Measurements from ENCODE around the gene SLC16A5.
"Not testable (repeated sequence)": the region's sequence is repeated elsewhere in the genome, so short reads cannot be mapped to it uniquely, and the experiment has no call there.

SLC16A5 gene

DNA sequence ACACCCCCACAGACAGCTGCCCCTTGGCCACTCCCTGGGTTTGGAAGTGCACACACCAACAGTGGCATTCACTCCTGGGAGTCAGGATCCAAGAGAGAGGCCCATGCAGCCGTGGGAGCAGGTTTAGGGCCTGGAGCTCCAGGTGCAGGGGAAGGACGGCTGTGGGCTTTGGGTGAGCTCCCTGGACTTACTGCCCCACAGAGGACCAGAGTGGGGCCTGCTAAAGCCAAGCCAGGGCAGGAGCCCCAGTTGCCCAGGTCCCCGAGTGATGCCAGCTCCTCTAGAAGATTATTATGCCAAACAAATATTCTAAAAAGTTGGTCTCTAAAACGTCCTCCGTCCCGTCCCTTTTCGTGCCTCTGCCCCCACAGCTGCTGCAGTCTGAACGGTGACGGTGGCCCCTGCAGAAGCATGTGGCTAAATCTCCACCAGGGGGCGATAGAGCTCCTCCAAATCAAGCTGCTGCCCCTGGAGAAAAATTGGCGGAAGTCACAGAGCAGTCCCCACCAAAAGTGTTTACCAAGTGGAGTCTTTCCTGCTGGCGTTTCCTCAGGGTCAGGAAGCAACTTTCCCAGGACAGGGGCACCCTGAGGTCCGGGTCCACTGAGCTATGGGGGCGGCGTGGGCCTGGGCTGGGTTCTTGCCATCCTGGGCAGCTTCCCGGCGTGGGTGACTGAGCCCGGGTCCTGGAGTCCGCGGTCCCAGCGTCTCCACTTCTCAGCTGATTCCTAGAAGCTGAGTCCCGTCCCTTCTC lies 26.2 kb downstream of the SLC16A5 start:
- DNase-seq = peak; percentile 89 to 92

DNA sequence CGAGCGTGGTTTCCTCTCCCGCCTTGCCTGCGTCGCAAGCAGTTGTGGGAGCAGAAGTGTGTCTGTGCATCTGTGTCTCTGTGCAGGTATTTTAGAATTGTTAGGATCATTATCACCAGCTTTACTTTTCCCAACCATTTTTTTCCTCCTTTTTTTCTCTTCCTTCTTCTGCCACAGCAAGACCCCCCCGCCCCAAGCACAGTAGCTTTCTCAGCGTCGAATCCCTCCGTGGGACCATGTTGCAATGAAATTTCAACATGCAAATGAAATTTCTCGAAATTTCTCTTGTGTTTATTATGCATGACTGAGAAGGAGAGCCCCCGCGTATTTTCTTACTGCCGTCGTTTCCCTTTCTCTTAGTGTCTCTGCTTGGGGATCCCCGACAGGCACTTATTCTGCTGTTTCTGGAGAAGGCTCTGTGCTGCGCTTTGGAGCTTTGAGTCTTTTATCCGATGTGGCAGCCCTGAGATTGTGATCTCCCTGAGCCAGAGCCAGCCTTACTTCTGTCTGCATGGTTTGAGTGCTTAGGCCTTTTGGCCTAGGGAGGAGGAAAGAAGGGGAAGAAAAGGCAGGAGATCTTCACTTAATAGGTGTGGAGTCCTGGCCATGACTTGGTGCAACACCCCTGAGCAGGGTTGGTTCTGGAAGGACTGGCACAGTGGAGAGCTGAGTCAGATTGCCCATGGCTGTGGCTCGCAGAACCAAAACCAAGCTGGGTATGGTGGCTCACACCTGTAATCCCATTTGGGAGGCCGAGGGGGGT lies 27.0 kb downstream of the SLC16A5 start:
- no peak for DNase-seq

DNA sequence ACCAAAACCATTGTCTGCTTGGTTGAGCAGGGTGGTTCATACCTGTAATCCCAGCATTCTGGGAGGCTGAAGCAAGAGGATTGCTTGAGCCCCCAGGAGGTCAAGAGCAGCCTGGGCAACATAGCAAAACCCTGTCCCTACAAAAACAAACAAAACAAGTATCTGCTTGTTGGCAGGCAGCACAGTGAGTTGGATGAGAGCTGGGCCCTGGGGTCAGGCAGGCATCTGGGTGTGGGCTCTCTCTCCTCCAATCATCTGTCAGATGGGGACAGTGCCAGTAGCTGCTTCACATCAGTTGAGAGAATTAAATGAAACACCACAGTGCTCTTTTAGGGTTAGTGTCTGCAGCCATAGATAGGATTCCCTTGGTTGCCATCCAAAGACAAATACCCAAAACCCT lies 27.8 kb downstream of the SLC16A5 start:
- DNase-seq = no peak

DNA sequence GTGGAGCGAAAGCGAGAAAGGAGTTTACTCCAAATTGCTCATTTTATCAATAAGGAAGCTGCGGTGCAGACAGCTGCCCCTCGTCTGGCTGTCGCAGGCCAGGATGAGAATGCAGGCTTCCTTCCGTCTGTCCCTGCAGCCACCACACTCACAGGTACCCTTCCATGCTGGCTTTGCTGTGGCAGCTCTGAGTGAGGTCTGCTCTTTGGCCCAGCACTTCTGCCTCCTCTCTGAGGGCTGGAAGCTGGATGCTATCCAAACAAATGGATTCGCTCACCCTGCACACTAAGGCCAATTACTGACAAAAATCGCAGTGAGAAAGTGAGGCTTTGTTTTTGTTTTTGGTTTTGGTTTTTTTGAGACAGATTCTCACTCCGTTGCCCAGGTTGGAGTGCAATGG lies 29.0 kb downstream of the SLC16A5 start:
- no peak for DNase-seq

DNA sequence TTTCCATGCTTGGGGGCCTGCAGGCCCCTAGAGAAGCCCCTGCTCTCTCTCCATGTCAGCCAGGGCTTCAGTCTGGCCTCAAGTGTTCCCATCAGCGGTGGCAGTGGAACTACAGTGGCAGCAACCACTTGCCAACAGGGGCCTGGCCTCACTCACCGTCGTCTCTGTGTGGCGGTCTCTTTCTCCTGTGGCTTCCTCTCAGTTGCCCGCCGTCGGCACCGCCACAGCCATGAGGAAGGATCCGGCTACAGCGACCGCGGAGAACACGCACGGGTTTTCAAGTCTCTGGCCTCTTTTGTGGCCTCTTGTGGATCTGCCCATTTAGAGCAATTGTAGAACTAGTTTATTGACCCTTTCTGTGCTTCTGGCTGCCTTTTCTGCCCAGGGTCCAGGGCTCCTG lies 30.6 kb downstream of the SLC16A5 start:
- DNase-seq = no peak

DNA sequence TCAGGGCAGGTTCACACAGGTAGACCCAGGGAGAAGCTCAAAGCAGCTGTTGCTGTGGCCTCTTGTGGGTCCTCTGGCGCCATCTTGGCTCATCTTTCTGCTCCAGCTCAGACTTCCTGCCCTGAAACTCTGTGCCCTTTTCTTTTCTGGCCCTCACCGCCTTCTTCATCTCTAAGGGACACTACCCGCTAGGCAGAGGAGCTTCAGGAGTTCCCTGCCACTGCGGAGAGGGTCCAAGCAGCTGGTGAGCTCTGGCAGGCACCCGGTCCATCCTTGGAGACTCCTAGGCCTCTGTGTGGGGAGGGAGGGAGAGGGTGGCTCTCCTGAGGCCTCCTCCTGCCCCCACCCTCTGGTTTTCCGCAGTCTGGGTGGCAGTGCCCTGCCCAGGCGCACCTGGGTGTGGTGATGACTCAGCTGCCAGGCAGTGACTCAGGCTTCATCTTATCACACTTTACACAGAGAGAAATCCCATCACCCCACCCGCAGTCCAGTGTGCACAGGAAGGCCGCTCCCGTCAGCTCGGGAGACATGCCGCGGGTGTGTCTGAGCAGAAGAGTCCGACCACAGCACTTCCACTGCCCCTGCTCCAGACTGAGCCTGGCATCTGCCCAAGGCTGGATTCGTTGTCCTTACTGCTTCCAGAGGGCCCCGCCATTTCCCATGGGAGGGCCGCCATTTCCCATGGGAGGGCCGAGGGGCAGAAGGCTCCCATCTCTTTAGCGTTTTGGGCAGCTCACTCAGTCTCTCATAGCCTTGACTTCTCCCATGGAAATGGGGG lies 36.5 kb downstream of the SLC16A5 start:
- peak; percentile 68 to 69 for DNase-seq

DNA sequence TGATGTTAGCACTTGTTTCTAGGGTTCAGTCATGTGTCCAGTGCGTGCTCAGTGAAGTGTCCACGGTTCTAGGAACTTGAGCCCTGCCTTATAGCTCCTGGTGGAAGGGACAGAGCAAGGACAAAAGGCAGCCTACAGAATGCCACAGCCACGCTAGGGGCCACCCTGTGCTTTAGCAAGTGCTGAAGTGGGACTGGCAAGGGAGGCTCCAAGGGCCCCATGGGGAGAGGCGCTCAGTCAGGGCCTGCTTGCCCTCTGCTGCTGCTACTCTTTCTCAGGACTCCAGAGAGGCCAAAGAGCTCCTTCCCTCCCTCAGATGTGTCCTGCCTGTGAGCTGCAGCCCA lies 37.0 kb downstream of the SLC16A5 start:
- DNase-seq = no peak

DNA sequence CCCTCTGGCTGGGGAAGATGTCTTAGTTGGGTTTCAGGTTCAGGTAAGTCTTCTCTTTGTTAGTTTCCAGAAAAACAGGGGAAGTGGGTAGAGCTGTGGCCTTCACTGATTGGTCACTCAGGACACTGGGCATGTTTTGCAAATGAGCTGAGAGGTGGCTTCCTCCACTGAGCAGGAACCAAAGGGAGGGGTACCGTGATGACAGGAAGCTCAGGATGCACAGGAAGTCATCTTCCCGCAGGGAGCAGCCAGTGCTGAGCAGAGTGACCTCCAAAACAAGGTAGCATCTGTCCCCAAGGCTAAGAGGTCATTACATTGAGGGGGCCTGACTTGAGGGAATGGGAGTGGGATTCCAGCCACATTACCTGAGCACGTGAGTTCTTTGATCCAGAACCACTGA lies 38.2 kb downstream of the SLC16A5 start:
- no peak for DNase-seq

DNA sequence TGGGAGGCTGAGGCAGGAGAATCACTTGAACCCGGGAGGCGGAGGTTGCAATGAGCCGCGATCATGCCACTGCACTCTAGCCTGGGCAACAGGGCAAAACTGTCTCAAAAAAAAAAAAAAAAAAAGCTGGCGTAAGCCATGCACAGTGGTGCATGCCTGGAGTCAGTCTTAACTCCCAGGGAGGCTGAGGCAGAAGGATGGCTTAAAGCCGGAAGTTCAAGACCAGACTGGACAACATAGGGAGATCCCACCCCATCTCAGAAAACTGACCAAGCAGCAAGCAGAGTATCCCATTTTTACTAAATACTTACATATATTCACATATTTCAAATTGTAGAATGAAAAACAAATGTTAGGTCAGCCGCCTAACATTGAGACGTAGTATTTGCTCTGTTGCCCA lies 39.2 kb downstream of the SLC16A5 start:
- no peak for DNase-seq

DNA sequence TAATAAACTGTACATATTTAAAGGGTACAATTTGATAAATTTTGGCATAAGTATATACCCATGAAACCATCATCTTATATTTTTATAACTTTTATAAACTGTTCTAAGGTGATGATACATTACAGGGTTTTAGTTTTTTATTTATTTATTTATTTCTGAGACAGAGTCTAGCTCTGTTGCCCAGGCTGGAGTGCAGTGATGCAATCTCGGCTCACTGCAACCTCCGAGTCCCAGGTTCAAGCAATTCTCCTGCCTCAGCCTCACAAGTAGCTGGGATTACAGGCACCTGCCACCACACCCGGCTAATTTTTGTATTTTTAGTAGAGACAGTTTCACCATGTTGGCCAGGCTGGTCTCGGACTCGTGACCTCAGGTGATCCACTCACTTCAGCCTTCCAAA lies 40.2 kb downstream of the SLC16A5 start:
- DNase-seq = not testable (repeated sequence)

DNA sequence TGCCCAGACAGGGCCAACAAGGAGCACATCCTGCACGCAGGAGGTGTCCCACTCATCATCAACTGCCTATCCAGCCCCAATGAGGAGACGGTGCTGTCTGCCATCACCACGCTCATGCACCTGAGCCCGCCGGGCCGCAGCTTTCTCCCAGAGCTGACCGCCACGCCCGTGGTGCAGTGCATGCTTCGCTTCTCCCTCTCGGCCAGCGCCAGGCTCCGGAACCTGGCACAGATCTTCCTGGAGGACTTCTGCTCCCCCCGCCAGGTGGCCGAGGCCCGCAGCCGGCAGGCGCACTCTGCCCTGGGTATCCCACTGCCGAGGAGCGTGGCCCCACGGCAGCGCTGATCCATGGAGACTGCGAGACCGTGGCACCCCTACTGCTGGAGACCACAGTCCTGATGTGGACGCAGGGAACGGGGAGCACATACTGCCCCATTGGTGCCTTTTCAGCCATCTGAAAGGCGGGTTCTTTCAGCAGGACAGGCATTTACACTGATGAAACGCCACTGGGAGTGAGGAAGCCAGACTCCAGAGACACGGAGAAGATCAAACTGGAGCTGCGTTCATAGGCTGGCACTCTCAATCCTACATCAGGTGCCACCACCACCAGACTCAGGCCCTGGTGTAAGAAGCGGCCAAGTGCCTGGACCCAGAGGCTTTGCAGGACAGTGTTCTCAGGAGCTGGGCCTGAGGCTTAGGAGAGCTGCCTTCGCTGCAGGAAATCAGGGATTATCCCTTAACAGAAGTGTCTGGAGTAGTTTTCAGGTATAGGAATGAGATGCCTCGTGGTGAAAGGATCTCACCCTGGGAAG lies 41.1 kb downstream of the SLC16A5 start:
- no peak for DNase-seq

DNA sequence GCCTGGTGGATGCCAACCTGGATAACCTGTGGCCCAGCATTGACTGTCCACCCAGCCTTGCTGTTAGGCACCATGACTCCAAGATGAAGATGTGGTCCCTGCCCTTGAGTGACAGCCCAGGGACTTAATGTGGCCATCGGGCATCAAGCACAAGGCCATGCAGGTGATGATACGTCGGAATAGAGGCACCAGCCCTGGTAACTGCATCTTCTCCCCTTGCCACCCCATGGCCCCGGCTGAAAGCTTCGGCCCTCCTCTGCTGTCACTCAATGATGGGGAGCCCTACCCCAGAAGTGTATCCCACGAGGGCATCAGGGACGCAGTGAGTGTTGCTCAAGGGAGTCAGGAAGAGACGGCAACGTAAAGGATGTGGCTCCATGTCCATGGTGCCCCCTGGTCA lies 41.8 kb downstream of the SLC16A5 start:
- DNase-seq = no peak

DNA sequence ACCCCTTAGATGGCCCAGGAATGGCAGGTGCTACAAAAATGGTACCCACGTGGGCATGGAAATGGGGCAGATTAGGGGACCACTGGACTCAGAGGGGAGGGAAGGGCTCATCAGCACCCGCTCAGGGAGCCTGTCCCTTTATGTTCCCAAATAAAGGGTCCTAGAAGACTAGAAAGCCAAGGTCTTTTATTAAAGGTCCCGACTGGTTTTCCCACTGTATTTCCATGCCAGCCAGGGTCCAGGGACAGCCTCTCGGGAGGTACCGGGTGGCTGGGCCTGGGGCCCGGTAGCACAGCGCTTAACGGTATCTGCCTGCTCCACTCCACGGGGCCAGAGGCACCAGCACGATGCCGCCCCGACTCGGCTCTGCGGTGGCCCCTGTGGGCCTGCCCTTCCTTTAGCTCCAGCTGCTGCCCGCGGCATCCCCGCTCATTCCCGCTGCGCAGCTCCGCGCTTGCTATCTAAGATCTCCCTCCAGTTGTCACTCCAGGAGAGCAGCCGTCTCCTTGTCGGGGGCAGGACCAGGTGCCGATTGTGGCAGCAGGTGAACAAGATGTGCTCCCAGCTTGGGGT lies 42.4 kb downstream of the SLC16A5 start:
- DNase-seq = no peak

DNA sequence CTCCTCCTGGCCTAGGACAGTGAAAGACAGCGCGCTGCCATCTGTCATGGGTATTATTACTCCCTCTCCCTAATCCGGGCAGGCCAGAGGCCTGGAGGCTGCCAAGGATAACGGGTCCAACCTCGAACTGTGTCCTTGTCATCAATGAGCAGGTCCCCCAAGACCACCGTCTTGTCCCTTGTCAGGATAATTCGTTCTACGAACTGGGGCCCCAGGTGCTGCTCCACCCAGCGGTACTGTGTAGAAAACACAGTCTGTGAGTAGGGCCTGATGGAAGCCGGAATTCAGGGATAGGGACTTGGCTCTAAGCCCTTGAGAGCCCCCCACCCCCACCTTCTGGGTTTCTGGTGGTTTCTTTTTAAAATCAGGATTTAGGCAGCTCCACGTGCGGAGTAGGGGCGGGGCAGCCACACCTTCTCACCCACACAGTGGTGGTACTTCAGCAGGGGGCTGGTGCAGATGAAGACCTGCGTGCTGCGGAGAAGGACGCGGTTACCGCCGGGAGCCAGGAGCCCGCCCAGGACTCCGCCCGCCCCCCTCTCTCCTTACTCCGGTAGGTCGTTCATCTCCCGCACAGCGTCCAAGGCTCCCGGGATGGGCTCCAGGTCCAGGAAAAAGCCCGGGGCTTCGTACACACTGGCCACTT lies 43.0 kb downstream of the SLC16A5 start:
- peak; percentile 59 to 66 for DNase-seq

DNA sequence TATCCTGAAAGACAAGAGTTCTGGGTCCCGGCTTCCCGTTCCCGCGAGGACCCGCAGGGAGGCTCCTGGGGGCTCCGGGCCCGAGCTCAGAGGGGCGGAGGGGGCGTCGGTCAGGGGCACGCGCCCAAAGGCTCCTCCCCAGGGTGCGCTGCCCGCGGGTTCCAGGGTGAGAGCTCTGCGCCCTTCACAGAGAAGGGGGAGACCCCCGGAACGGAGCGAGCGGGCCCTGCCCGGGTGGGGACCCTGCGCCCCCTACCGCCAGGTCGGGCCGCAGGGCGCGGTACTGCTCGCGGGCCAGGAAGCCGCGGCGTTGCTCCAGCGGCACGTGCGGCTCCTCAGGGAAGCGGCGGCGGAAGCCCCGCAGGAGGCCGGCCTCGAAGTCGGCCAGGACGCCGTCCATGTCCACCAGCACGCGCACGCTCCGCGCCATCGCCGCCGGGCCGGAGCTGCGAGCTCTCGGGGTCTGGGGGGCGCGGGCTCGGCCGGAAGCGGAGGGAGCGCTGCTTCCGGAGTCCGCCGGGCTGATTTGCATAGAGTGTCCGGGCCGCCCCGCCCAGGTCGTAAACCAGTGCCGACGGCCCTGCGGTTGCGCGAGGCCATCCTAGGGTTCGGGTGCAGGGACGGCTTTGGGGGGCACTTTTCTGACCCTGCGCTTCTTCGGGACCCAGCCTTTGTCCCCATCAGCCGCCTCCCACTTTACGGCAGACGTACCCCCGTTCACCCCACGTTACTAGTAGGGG lies 43.7 kb downstream of the SLC16A5 start, which contains the start of gene NT5C:
TSS of gene NT5C (minus strand) at position 465 of the 740 bp plus-strand sequence. CDS start at position 430, 35 bp downstream.
- DNase-seq = peak; percentile 75 to 84

DNA sequence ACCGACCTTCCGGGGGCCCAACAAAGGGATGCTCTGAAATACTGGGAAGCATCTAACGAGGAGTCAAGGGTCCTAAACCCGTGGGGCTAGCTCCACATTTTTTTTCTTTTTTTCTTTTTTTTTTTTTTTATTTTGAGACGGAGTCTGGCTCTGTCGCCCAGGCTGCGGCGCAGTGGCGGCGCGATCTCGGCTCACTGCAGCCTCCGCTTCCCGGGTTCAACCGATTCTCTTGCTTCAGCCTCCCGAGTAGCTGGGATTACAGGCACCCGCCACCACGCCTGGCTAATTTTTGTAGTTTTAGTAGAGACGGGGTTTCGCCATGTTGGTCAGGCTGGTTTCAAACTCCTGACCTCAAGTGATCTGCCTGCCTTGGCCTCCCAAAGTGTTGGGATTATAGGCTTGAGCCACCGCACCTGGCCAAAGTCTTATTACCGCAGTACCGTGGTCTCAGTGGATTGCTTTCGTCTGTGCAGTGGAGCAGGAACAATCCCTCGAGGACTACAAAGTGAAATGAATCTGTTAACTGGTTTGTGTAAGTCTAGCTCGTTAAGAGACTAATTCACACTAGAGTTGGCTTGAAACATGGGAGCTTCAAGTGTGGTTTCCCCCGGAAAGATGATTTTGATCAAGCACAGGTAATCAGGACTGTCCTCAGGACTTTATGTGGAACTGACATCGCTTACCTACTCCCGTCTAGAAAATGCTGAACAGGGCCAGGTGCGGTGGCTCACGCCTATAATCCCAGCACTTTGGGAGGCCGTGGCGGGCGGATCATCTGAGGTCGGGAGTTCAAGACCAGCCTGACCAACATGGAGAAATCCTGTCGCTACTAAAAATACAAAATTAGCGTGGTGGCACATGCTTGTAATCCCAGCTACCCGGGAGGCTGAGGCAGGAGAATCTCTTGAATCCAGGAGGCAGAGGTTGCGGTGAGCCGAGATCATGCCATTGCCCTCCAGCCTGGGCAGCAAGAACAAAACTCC lies 44.6 kb downstream of the SLC16A5 start:
- not testable (repeated sequence) for DNase-seq

DNA sequence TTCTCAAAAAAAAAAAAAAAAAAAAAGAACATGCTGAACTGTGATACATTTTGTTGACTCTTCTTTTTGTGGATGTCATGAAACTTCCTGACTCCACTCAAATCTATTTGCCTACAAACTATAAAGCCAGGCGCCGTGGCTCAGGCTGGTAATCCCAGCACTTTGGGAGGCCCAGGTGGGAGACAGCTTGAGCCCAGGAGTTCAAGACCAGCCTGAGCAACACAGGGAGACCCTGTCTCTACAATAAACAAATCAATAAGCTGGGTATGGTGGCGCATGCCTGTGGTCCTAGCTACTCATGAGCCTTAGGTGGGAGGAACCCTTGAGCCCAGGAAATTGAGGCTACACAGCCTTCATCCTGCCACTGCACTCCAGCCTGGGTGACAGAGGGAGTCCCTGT lies 45.2 kb downstream of the SLC16A5 start:
- DNase-seq = no peak

DNA sequence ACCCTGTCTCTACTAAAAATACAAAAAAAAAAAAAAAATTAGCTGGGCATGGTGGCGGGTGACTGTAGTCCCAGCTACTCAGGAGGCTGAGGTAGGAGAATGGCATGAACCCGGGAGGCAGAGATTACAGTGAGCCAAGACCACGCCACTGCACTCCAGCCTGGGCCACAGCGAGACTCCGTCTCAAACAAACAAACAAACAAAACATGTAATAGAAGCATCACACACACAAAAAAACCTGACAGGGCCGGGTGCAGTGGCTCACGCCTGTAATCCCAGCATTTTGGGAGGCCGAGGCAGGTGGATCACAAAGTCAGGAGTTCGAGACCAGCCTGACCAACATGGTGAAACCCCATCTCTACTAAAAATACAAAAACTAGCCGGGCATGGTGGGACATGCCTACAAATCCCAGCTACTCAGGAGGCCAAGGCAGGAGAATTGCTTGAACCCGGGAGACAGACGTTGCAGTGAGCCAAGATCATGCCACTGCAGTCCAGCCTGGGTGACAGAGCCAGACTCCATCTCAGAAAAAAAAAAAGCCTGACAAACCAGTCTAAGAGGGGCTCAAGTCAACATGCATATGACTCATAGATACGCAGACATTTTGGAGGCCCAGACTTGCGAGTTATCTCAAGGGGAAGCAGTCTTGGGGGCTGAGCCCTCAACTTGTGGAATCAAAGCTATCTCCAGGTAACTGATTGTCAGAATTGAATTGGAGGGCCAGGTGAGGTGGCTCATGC lies 46.0 kb downstream of the SLC16A5 start:
- not testable (repeated sequence) for DNase-seq

DNA sequence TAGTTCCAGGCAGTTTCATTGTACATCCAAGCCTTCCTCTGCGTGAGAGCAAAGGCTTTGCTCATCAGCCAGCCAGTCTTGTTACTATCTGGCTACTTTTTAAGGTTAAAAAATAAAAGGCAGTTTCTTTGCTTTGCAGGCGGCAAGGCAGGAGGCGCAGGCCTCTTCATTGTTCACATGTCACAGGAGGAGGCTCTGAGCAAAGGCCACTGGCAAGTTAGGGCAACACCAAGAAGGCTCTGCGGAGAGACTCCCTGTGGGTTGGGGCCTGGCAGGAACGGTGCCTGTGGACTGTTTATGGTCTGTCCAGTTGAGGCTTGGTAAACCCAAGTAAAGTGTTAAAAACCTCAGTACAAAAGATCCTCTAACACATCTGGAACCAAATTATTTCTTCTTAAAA lies 47.7 kb downstream of the SLC16A5 start:
- no peak for DNase-seq
